Kidney (tissue), 14 donors: ENCODE results near the gene HTR2B. TPM values are rescaled to one million over a fixed set of nuclear protein-coding genes. Genes with fewer than 3 reads are reported as not detected.
A peak's percentile ranks its signal among the peaks of the same experiment; 100 is the strongest.
"Not testable (repeated sequence)": the region's sequence is repeated elsewhere in the genome, so short reads cannot be mapped to it uniquely, and the experiment has no call there.

Source experiments
- DNase-seq, 5 donors: peaks; one replicate each; pipeline ENCODE4 v3.0.0-alpha.2; 2013 to 2020
- FAIRE-seq: peaks from 2 replicates; lab custom pipeline; 2012; peaks lifted over from hg19 to GRCh38; lab: Jason Lieb, UNC
- H3K27ac ChIP-seq, 2 donors: one replicate each; pipeline ENCODE4 v1.7.0; 2013; ENCODE audit warnings: low read depth in 2 of 2, low read length in 2 of 2, inconsistent platforms in 1 of 2
- H3K27me3 ChIP-seq: one replicate; pipeline ENCODE4 v1.7.1; 2013; ENCODE audit warnings: low read length, inconsistent platforms; ENCODE audit not compliant: control insufficient read depth, insufficient read depth
- H3K36me3 ChIP-seq, 3 donors: one replicate each; pipeline versions ENCODE4 v1.7.0 to v1.7.1; 2013; ENCODE audit warnings: low read length in 3 of 3, control low read depth in 1 of 3, inconsistent platforms in 1 of 3; ENCODE audit not compliant: insufficient read depth in 3 of 3, control insufficient read depth in 2 of 3
- H3K4me1 ChIP-seq, 3 donors: one replicate each; pipeline versions ENCODE4 v1.7.0 to v1.7.1; 2013; ENCODE audit warnings: low read length in 3 of 3, inconsistent platforms in 1 of 3, low read depth in 1 of 3; ENCODE audit not compliant: control insufficient read depth in 2 of 3, insufficient read depth in 2 of 3
- H3K4me3 ChIP-seq, 3 donors: one replicate each; pipeline versions ENCODE4 v1.7.0 to v1.8.1; 2013; ENCODE audit warnings: low read length in 3 of 3, control low read depth in 1 of 3, inconsistent platforms in 1 of 3
- H3K9ac ChIP-seq, 3 donors: one replicate each; pipeline versions ENCODE4 v1.7.0 to v1.7.1; 2013; ENCODE audit warnings: low read length in 3 of 3, control low read depth in 1 of 3, inconsistent platforms in 1 of 3
- H3K9me3 ChIP-seq, 3 donors: one replicate each; pipeline versions ENCODE4 v1.7.0 to v1.7.1; 2013; ENCODE audit warnings: low read length in 3 of 3, control low read depth in 1 of 3, inconsistent platforms in 1 of 3; ENCODE audit not compliant: control insufficient read depth in 2 of 3, insufficient read depth in 1 of 3
- CTCF ChIP-seq: IDR thresholded peaks from 3 replicates; pipeline ENCODE4 v1.5.1; 2012; ENCODE audit warnings: mild to moderate bottlenecking, moderate library complexity, borderline replicate concordance; ENCODE audit not compliant: insufficient read depth; ENCODE audit errors: extremely low read depth
- intact Hi-C: fragments of 100-400 bp; cut with DNase I; formaldehyde crosslinking; loops from one replicate; pipeline ENCODE4 v1.11.1; 2022
- polyA plus RNA-seq: library from polyadenylated mRNA; stranded (reverse); fragments of 350-450 nt; fragmentation: Illumina TruSeq; extraction: RNeasy Lipid Tissue Mini Kit (QIAGEN cat#74804); gene quantifications from one replicate; pipeline ENCODE4 v1.2.3, GENCODE V29; 2014; ENCODE audit warnings: low read depth, low replicate concordance; ENCODE audit not compliant: insufficient read depth
- total RNA-seq: library from RNA; stranded (reverse); fragmentation: NEBNext Ultra II Directional; extraction: Animal tissue kit (Norgen Biotek cat#: 25700); gene quantifications from one replicate; pipeline ENCODE4 v1.2.1, GENCODE V29; 2021
- donor health status: control.
- donor health status: control.
- donor health status: control.
- donor health status: control.
- donor health status: control.
- donor health status: DM: yes; HTN: yes; CAD: no.
- donor health status: Normal renal cell carcinoma (clear cell type).

Gene HTR2B
- total and polyA plus RNA-seq, 2 donors from 2014 or later = 2.0 to 3.0 TPM

- peak; percentile 97 for FAIRE-seq
- Histone ChIP-seq H3K36me3 (peaks cover 3 to 19% (median 11%) of the 10 kb centered on the region in 3 donors), H3K27me3 (no peaks in the 10 kb centered on the region), H3K27ac (no peak overlapping the region), H3K9ac (no peak overlapping the region), H3K4me3 (no peak overlapping the region), H3K4me1 (no peaks in the 10 kb centered on the region), H3K9me3 (peaks cover 0 to 6% (median 0%) of the 10 kb centered on the region in 3 donors)
- peak in 4 of 5 donors; percentile 64 to 88 (median 82) for DNase-seq
- TF ChIP-seq CTCF = peak; percentile 87
- intact Hi-C loops = loop anchor here (10.0 kb wide), 1 partner anchor 91 kb away; the partner anchor contains the start of gene ARMC9
Measured at GRCh38 chr2:231104115-231104713, 20.6 kb downstream of the HTR2B start.

DNA sequence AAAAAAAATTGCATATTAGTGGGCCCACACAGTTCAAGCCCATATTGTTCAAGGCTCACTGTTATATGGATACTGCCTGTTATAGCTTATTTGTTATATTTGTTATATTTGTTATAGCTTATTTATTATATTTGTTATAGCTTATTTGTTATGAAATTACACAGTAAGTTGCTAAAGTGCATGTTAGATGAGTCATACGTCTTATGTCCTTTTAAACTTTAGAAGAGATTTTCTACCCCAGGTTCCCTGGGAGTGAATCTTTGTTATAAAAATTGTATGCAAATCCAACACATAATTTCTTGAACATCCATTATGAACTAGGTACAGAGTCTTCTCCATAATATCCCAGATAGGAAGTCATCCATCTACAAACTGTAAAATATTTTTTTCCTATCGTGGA lies 22.1 kb downstream of the HTR2B start:
- intact Hi-C loops = loop anchor here (10.0 kb wide), 1 partner anchor 92 kb away; the partner anchor contains the start of gene ARMC9

GRCh38 chr2:231100990-231101389 lies 23.9 kb downstream of the HTR2B start:
- Histone ChIP-seq H3K36me3 (peaks cover 3 to 13% (median 5%) of the 10 kb centered on the region in 3 donors), H3K27me3 (no peaks in the 10 kb centered on the region), H3K4me1 (no peaks in the 10 kb centered on the region), H3K9ac (no peak overlapping the region), H3K4me3 (no peak overlapping the region), H3K9me3 (peaks cover 0 to 14% (median 0%) of the 10 kb centered on the region in 3 donors), H3K27ac (no peak overlapping the region)
- no peak for DNase-seq
- TF ChIP-seq CTCF = no peak
- intact Hi-C loops = loop anchor here (10.0 kb wide), 1 partner anchor 94 kb away; the partner anchor contains the start of gene ARMC9
- no peak for FAIRE-seq

More for the DNA sequence above, 22.1 kb downstream of the HTR2B start:
- Histone ChIP-seq H3K9ac (no peak overlapping the region), H3K27me3 (no peaks in the 10 kb centered on the region), H3K9me3 (peaks cover 0 to 14% (median 0%) of the 10 kb centered on the region in 3 donors), H3K27ac (no peak overlapping the region), H3K36me3 (peaks cover 5 to 13% (median 5%) of the 10 kb centered on the region in 3 donors), H3K4me3 (no peak overlapping the region), H3K4me1 (no peaks in the 10 kb centered on the region)
- no peak for FAIRE-seq
- no peak for TF ChIP-seq CTCF
- no peak for DNase-seq

DNA sequence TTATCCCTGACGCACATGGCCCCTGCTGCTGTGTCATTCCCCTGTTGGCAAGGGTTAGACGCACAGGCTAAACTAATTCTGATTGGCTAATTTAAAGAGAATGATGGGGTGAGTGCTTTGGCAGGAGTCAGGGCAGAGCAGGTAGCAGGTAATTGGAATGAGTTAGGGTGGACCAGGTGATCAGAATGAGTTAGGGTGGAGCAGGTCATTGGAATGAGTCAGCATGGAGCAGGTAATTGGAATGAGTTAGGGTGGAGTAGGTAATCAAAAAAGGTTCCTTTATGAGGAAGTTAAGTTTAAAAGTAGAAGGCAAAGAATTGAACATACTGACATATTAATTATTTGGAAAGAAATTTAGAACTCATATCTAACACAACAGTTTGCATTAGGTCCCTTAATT lies 24.5 kb downstream of the HTR2B start:
- Histone ChIP-seq H3K9me3 (peaks cover 0 to 14% (median 0%) of the 10 kb centered on the region in 3 donors), H3K36me3 (peaks cover 3 to 13% (median 7%) of the 10 kb centered on the region in 3 donors)
- H3K27me3 ChIP-seq, DNase-seq, H3K4me3 ChIP-seq, FAIRE-seq, H3K27ac ChIP-seq, H3K9ac ChIP-seq, H3K4me1 ChIP-seq: not testable (repeated sequence)
- intact Hi-C loops = loop anchor here (10.0 kb wide), 1 partner anchor 94 kb away; the partner anchor contains the start of gene ARMC9
